NCI-H2029 (cell line): ENCODE results near the gene APBA1.
A peak's percentile ranks its signal among the peaks of the same experiment; 100 is the strongest.

ENCODE experiments used
- DNase-seq: peaks from one replicate; lab custom pipeline; 2025; lab: John Stamatoyannopoulos, UW

Gene APBA1

DNA sequence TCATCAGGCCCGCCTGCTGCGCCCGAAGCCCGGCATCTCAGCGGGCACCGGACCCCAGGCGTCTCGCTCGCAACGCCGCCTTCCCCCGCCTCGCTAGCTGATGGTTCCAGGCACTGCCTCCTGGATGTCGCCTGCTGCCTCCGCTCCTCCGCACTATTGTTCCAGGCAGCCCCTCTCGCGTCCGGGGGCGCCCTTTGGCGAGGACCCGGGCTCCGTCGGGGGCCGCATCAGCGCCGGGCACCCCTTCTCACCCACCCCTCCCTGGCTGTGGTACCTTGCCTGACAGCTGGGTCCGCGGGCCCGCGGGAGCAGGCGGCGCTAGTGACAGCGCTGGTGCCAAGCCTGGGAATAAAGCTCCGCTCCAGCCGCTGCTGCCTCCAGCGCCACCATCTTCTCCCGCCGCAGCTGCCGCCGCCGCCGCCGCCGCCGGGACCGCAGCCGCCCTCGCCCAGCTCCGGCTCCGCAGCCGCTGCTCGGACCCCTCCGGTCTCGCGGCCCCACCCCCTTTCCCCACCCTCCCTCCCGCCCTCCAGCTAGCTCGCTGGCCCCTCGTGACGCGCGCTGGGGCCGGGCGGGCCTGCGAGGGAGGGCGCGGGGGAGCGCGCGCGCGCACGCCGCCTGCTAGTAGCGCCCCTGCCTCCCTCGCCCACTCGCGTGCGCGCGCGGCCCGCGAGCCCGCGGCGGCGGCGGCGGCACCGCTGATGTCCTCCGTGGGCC lies at the start of gene APBA1:
Gene APBA1 (minus strand): TSS at position 493 of the 717 bp plus-strand sequence.
- peak; percentile 47 for DNase-seq

DNA sequence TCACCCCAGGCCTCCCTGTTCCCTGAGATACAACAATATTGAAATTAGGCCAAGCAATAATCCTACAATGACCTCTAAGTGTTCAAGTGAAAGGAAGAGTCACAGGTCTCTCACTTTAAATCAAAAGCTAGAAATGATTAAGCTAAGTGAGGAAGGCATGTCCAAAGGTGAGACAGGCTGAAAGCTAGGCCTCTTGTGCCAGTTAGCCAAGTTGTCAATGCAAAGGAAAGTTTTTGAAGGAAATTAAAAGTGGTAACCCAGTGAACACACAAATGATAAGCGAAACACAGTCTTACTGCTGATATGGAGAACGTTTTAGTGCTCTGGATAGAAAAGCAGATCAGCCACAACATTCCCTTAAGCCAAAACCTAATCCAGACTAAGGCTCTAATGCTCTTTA lies 47.8 kb upstream of the APBA1 start:
- DNase-seq: no peak

DNA sequence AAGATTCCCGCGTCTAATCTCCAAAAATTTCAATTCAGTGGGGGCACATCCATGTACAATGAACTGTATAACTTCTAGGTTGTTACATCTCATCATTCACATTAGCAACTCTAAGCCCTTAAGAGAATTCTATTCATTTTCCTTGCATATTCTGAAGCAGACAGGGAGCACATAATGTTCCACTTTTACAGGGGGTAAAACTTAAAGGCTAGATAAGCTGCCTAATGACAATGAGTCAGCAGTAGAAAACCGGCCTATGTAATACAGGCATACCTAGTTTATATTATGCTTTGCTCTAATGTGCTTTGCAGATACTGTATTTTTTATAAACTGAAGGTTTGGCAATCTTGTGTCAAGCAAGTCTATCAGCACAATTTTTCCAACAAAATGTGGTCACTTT lies 47.2 kb upstream of the APBA1 start:
- DNase-seq: no peak

DNA sequence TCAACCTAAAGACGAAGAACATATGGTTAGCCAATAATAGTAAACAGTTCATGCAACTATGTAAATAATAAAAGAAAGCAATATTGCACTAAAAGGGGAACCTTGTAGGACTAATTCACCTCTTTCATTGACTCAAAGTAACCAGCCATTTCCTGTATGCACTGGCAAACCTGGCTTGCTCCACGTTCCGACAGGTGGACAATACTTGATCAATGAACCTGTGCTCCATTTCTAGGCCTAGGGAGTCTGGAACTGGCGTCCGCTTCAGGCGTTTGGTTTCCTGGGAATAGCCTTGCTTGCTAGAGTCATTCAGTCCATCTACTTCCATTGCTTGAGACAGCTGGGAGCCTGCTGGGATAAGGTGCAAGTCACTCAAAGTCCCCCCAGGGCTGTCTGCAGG lies 46.0 kb upstream of the APBA1 start:
- no peak for DNase-seq

DNA sequence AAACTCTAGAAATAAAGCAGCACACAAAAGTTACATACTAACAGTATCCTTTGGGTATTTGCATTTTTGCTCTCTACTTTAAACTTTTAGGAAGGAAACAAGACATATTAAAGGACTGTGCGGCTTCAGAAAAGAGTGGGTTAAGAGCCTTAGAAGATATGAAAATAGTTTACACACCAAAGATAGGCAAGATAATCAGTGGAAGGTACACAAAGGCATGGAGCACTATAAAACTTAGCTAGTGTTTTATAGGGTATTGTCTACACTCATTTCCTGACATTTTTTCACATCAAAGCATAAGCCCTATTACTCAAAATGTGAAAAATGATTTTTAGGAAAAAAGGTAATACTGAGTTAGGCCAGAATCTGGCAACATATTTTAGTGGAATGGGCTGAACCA lies 43.7 kb upstream of the APBA1 start:
- no peak for DNase-seq

DNA sequence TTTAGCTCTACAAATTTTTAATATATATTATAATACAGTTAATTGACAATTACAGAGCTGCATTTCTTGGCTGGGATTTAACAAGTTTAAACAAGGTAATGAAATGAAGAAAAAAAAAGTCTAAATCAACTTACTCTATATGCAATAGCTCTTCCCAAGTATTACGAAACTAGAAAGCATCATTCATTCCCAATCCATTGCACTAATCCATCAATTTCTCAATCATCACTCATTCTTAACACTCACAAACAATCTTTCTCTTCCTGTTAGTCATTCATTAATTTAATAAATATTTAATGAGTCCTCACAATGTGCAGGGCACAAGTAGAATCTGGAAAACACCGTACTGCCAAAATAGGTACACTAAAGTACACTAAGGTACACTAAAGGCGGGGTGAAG lies 42.9 kb upstream of the APBA1 start:
- DNase-seq: no peak

DNA sequence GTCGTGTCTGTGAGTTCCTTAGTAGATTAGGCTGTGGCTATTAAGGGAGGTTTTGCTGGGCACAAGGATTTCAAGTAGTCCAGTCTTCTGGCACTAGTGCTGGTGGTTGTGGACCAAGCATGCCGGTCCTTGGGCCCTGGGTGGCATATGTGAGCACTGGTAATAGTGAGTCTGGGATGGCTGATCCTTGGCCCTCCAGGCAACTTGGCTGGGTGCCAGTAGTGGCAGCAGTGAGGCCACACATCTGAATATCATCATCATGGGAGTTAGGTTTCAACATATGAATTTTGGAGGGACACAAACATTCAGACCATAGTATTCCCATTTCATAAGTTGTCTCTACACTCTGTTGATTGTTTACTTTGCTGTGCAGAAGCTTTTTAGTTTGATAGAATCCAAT lies 25.3 kb upstream of the APBA1 start:
- no peak for DNase-seq

DNA sequence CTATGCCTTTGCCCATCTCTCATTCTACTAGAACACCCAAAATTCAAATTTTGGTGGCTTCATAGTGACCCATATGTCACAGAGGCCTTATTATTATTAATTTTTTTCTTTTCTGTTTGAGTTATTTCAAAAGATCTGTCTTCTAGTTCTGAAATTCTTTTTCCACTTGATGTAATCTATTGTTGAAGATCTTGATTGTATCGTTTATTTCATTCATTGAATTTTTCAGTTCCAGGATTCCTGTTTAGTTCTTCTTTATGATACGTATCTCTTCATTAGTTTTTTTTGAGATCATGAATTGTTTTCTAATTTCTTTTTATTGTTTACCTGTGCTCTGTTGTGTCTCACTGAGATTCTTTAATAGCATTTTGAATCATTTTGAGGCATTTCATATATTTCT lies 24.6 kb upstream of the APBA1 start:
- no peak for DNase-seq

DNA sequence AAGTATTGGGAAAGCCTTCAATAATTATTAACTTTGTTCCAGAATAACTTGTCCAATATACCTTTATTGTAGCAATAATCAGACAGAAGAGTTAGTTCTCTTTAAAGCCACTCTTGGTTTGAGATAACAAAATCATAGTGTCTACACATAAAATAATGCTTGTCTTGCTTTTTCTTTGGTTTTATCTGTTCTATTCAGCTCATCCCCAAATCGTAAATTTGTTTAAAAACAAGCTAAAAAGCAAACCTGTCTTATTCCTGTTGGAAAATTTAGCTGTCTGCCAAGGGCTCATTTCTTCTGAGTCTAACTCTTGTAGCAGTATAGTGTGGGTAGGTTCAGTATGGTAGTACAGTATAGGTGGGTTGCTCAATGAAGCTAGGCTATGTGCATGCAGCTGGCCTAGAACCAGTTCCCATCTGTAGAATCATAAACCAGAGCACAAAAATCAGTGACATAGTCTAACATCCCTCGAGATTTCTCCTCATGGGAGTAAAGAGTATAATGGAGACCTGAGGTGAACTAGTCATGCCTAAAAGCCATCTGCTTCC lies 17.9 kb upstream of the APBA1 start:
- DNase-seq: no peak

DNA sequence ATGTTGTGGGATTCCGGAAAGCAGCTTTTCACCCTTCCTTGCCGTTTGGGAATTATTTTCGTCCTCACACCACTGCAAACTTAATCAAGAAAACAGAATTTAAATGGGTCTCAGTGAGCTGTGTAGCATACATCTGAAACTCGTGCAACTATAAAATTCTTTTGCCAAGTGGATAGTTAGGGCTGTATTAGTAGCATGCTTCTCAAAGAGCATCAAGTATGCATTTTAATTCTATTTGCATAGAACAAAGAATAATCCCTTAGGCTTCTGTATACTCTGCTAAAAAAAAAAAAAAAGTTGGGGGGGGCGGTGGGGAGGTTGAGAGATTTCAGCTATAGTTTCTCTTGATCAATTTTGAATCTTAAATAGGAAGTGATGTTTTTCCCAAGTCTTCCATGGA lies 11.8 kb upstream of the APBA1 start:
- DNase-seq: no peak

DNA sequence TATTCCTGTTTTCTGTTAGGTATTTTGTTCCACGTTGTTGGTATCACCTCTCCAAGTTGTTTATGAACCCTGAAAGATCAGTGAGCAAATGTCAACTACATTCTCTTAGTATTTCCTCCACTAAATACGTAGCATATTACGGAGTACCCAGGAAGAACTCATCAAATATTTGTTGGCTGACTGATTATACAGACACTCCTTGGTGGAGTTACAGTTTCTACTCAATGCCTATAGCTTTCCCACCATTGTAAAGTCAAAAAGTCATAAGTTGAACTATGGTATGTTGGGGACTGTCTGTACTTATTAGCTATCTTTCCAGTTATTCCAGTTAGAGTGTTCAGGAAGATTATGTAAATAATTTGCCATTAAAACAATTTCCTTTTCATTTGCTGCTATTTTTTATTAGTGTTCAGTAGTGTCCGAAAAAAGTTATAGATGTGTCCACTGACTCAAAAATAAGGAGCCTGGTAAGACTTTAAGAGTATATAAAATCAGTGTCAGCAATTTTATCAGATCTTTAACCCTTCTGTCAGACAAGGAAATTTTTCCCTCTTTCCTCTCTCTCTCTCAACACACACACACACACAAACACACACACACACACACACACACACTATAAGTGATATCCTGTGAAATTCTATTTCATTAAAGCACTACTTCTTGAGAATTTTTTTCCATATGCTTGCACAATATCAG lies 6.8 kb upstream of the APBA1 start:
- DNase-seq: no peak

DNA sequence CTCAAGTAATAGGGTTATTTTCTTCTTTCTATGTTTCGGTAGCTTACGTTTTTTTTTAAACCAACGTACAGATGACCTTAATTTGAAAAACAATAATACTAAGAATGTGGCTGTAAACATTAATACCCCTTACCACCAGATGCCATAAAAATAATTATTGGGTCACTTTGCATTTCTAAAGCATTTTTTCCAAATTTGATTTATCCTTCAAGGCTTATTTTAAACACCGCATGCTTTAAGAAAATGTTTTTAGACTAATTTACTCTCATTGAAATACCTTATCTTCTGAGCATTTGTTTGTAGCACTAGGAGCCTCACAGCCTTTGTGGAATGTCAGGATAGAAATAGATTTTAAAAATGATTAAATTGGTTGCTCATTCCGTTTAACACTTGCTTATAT lies 5.8 kb upstream of the APBA1 start:
- DNase-seq: no peak

DNA sequence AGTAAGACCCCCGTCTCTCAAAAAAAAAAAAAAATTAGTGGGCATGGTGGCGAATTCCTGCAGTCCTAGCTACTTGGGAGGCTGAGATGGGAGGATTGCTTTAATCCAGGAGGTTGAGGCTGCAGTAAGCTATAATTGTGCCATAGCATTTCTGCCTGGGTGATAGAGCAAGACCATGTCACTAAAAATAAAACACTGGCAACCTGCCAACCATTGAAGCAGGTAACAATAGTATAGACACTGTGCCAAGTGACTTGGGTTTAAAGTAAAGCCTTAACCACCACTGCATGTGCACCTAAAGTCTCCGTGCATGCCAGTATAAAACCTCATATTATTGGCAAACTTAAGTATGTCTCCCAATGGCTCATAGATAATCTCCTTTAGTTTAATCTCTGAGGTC lies 3.4 kb upstream of the APBA1 start:
- peak; percentile 2 for DNase-seq

DNA sequence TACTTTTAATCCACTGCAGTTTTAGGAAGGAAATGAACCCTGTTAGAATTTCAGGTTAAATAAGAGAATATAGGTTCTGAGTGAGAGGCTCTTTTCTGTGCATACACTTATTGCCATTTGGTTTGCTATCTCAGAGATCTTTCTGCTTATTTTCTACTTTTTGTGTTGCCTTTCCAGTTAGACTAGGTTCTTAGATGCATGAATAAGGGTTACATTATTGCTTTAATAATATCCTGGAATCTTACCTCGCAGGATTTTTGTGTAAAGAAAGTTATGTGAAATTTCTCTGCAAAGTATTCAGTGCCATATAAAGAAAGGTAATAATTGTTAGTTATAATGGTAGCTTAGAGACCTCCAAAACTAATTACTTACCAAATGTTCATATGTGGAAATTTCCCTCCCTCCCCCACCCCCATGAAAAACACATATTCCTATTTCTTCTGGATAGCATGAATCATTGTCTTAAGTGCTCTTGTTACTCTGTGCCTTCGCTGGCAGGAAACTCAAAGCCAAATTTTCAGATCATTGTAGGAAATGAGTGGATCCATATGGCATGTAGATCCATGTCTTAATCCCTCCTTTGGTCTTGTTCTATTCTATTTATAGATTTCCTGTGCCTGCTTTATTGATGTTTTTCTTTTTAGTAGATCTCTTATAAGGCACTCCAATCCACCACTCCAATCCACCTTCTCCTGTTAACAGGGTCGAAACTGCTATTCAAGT lies 2.7 kb upstream of the APBA1 start:
- peak; percentile 65 for DNase-seq

DNA sequence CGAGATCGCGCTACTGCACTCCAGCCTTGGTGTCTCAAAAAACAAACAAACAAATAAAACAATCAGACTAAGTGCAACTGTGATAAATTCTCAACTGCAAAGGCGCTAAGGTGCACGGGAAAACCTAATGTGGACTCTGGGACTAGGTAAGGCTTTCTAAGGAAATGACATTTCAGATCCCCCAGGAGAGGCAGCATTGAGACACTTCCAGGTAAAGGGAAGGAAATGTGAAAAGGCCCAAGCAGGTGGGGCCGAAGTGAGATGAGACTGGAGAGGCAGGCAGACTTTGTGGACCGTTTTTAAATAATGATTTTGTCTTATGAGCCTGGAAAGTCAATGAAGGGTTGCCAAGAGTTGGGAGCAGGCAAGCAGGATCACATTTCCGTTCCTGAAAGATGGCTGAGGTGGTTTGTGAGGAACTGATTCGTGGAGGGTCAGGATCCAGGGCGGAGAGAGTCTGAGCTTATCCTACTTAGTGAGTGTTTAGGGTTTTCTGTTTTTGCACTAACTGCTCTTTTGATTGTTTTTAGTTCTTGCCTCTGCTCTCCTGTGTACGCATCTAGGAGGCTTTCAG lies 2.0 kb upstream of the APBA1 start:
- peak; percentile 24 for DNase-seq

DNA sequence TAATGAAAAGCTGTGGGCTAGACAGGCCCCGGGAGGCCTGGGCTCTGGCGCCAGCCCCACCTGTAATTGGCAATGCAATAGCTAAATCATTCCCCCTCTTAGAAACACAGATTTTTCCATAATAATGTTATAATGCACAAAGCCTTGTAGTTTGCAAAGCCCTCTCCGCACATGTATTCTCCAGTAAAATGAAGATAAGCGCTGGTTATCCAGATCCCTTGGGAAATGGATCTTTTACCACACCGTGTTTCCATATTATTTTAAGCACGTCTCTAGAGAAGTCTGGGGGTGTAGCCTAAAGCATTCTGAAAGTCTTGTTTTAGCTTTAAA lies 1.1 kb upstream of the APBA1 start:
- DNase-seq: no peak

DNA sequence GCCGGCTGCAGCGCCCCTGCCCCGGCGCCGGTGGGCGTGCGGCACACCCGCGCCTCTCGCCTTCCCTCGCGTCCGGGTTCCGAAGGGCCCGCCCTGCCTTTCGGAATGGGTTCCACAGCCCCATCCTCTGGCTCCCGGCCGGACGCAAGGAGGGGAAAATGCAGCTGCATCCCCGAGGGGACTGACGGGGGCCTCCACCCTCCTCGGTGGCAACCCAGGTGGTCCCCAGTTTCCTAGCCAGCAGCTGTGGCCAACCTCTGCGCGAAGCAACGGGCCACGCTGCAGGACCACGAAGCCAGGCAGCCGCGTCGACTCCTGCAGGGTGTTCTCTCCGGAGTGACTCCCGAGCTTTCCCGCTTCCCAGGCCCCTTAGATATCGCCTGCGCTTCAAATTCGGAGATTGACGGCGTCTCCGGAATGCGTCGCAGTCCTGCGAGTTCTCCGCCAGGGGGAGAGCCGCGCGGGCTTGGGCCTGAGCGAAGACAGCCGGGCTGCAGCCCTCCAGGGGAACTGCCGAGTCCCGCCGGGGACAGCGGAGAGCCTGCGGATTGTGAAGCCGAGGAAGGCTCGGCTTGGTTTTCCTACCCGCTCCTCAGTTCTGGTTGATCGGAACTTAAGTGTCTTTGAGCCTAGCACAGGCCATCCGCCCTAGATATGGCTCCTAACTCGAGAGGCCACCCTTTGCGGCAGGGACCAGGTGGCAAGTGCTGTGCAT lies 582 bp upstream of the APBA1 start:
- DNase-seq: peak; percentile 80

DNA sequence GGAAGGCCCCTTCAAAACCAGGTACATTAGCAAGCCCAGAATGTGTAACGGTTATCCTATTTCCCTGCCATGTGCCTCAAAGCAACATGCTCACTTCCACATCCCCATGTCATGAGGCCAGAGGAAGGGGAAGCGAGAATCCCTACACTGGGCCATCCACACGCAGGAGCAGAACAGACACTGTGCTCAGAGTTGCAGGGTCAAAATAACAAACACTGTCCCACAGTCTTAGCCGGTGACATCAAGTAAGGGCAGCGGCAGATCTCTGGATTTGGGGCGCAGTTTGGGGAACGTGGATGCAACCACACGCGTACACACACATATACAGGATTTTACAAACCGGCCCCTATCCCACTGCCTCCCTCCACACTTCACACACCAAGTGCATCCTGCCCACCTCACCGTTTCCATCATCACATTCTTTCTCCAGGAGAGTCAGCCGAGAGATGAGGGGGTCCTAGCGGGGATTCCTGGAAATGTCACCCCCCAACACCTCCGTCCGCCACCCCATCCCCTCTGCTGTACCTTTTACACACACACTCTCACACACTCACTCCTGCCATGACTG lies 776 bp downstream of the APBA1 start:
- DNase-seq: no peak

DNA sequence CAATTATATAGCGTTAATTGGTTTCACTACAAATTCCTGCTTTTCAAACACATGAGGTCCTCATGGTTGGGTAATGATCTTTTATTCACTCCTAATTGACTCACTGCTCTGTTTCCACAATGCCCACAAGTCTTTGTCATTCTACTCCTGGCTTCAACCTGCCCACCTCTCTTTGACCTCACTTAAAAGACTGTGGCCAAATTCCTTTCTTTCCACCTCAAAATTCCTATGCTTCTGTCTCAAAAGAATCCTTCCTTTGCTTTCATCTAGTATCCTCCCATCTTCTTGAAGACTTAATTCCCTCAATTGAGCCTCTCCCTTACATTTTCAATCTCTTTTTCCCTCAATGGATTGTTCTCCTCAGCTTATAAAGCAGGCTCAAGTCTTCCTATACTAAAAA lies 4.9 kb downstream of the APBA1 start:
- no peak for DNase-seq

DNA sequence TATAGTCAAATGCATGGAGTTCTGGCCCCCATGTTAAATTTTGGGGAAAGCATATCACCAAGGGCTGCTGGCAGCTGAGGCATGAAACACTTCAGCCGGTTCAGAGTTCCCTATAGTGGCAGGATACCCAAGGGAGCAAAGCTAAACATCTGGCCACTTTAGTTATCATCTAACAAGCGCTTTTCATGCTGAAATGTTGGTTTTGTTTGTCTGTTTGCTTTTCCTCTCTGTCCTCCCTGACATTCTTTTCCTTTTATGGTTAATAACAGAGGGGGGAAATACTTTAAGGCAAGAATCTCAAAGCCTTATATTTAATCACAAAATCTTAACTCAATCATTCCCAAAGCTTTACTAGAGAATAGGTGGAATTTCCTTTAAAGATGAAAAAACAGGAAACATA lies 11.9 kb downstream of the APBA1 start:
- peak; percentile 1 for DNase-seq

DNA sequence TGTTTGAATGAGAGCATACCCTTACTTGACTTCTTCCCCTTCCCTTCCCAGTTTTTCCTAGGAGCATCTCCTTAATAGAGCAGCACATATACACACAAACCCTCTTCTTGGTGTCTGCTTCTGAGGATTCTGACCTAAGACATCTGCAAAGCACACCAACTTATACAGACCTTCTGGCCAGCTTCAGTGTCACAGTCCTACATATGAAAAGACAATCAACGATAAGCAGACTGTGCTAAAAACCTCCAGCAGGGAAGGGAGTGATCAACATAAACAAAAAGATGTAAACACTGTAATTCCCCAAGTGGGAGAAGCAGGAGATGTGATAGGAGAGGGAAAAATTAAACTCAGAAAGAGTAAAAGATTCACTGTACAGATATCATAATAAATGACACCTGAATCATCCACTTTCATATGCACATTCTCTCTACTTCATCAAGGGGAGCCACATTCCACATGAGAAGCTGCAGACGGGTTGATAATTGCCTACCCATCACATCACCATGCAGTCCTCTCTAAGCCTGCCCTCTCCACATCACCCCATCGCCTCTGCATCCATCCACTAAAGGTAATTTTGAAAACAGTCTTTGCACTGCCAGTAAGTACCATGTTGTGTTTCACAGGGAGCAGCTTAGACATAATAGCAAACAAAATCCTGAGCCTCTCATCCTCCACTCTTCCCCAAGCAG lies 13.0 kb downstream of the APBA1 start:
- no peak for DNase-seq
